MM.1S (cell line): Measurements from ENCODE around the gene CBLB.

Experiments
- DNase-seq: peaks from one replicate; pipeline ENCODE4 v3.0.0-alpha.2; 2015
- H2AFZ ChIP-seq: fragments of 300-600 bp; sonication (generic); 2 replicates; pipeline ENCODE4 v1.6.0; 2016; ENCODE audit warnings: antibody characterized with exemption, low read length
- H3F3A ChIP-seq: fragments of 300-600 bp; sonication (generic); 2 replicates; pipeline ENCODE4 v1.6.1; 2016; ENCODE audit warnings: mild to moderate bottlenecking, antibody characterized with exemption, low read length, moderate library complexity, mixed read lengths; ENCODE audit not compliant: insufficient read depth
- H3K27ac ChIP-seq: fragments of 300-600 bp; sonication (generic); 2 replicates; pipeline ENCODE4 v1.5.1; 2016; ENCODE audit warnings: mild to moderate bottlenecking, low read length
- H3K27me3 ChIP-seq: fragments of 300-600 bp; sonication (generic); replicated peaks from 2 replicates; pipeline ENCODE4 v1.6.0; 2016; ENCODE audit warnings: low read length; ENCODE audit not compliant: insufficient read depth
- H3K36me3 ChIP-seq: fragments of 300-600 bp; sonication (generic); replicated peaks from 2 replicates; pipeline ENCODE4 v1.6.1; 2016; ENCODE audit warnings: mild to moderate bottlenecking, low read length, mixed read lengths; ENCODE audit not compliant: insufficient read depth
- H3K4me1 ChIP-seq: fragments of 300-600 bp; sonication (generic); 2 replicates; pipeline ENCODE4 v1.6.1; 2016; ENCODE audit warnings: low read length, mixed read lengths
- H3K4me2 ChIP-seq: fragments of 300-600 bp; sonication (generic); 2 replicates; pipeline ENCODE4 v1.6.0; 2016; ENCODE audit warnings: low read depth, low read length
- H3K4me3 ChIP-seq: fragments of 300-600 bp; sonication (generic); 2 replicates; pipeline ENCODE4 v1.5.1; 2016; ENCODE audit warnings: low read length, mixed read lengths
- H3K79me2 ChIP-seq: fragments of 300-600 bp; sonication (generic); 2 replicates; pipeline ENCODE4 v1.6.1; 2016; ENCODE audit warnings: mixed run types, low read length, mixed read lengths
- H3K9ac ChIP-seq: fragments of 300-600 bp; sonication (generic); 2 replicates; pipeline ENCODE4 v1.6.1; 2016; ENCODE audit warnings: low read length, mixed read lengths
- H3K9me2 ChIP-seq: fragments of 300-600 bp; sonication (generic); replicated peaks from 2 replicates; pipeline ENCODE4 v1.6.1; 2016; ENCODE audit warnings: mild to moderate bottlenecking, low read length, mixed read lengths; ENCODE audit not compliant: insufficient read depth
- H3K9me3 ChIP-seq: fragments of 300-600 bp; sonication (generic); replicated peaks from 2 replicates; pipeline ENCODE4 v1.6.1; 2016; ENCODE audit warnings: mild to moderate bottlenecking, low read length, mixed read lengths; ENCODE audit not compliant: insufficient read depth
- H4K20me1 ChIP-seq: fragments of 300-600 bp; sonication (generic); 2 replicates; pipeline ENCODE4 v1.6.1; 2016; ENCODE audit warnings: mild to moderate bottlenecking, low read length, moderate library complexity, mixed read lengths; ENCODE audit not compliant: insufficient read depth
- EZH2 ChIP-seq: fragments of 300-600 bp; sonication (generic); optimal IDR thresholded peaks from 2 replicates; pipeline ENCODE3; 2017; ENCODE audit warnings: low read depth, mild to moderate bottlenecking, antibody characterized with exemption, low read length, mixed read lengths
- EZH2phosphoT487 ChIP-seq: fragments of 300-600 bp; sonication (generic); IDR thresholded peaks from 2 replicates; pipeline ENCODE4 v1.6.1; 2018; ENCODE audit warnings: antibody characterized with exemption, low read length
- TF ChIP-seq, protein P1 (sequence below): fragments of 300-600 bp; sonication (generic); IDR thresholded peaks from 2 replicates; pipeline ENCODE4 v1.5.1; 2016; ENCODE audit warnings: antibody characterized with exemption, low read length, mixed read lengths

The CBLB gene

DNA sequence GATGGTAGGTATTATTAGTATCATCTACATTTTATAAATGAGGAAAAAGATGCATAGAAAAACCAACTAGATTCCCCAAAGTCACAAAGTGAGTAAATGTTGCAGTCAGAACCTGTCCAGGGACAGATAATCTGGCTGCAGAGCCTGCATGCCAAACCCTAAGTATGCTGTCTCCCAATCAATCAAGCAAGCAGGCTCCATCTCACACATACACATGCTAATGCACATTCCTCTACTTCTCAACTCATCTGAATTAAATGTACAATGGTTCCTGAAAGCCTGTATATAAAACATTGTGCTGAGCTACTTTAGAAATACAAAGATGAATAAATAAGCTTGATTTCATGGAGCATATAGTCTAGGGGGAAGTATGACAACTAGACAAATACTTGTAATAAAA, 101.0 kb downstream of the CBLB start:
- H3K27ac ChIP-seq: no peak overlapping the region
- no peaks in the 10 kb centered on the region for H3K36me3 ChIP-seq

DNA sequence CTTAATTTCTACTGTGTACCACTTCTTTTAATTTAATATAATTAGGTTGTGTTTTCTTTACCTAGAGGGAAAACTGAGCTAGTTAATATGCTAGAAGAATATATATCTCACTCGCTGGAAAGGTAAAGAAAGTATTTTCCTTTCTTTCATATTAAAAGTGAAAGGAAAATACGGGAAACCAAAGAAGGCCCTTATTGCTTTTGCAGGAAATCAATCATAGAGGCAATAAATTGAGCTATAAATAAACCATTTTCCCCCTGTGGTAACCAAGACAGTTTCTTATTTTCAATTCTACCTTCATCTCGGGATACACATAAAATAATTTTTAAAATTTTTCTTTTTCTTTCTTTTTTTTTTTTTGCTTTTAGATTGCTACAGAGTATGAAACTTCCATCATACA, 101.6 kb downstream of the CBLB start:
- TF ChIP-seq EZH2phosphoT487 (no peak), EZH2 (no peak)
- TF ChIP-seq, protein P1, sequence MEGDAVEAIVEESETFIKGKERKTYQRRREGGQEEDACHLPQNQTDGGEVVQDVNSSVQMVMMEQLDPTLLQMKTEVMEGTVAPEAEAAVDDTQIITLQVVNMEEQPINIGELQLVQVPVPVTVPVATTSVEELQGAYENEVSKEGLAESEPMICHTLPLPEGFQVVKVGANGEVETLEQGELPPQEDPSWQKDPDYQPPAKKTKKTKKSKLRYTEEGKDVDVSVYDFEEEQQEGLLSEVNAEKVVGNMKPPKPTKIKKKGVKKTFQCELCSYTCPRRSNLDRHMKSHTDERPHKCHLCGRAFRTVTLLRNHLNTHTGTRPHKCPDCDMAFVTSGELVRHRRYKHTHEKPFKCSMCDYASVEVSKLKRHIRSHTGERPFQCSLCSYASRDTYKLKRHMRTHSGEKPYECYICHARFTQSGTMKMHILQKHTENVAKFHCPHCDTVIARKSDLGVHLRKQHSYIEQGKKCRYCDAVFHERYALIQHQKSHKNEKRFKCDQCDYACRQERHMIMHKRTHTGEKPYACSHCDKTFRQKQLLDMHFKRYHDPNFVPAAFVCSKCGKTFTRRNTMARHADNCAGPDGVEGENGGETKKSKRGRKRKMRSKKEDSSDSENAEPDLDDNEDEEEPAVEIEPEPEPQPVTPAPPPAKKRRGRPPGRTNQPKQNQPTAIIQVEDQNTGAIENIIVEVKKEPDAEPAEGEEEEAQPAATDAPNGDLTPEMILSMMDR: no peak
- H3K9ac ChIP-seq: no peak overlapping the region
- no peaks in the 10 kb centered on the region for H4K20me1 ChIP-seq
- H3K4me1 ChIP-seq: no peaks in the 10 kb centered on the region
- no peaks in the 10 kb centered on the region for H3K36me3 ChIP-seq
- H3K4me3 ChIP-seq: no peak overlapping the region
- no peaks in the 10 kb centered on the region for H3K79me2 ChIP-seq
- H3K4me2 ChIP-seq: no peak overlapping the region
- no peaks in the 10 kb centered on the region for H3K27me3 ChIP-seq
- DNase-seq: no peak
- no peak overlapping the region for H3K27ac ChIP-seq
- H2AFZ ChIP-seq: no peak overlapping the region
- no peaks in the 10 kb centered on the region for H3K9me3 ChIP-seq
- no peaks in the 10 kb centered on the region for H3F3A ChIP-seq
- H3K9me2 ChIP-seq: no peaks in the 10 kb centered on the region

More for the DNA sequence above, 101.0 kb downstream of the CBLB start:
- no peak overlapping the region for H3K4me3 ChIP-seq
- no peak for DNase-seq
- TF ChIP-seq, protein P1: no peak
- TF ChIP-seq EZH2phosphoT487 (no peak), EZH2 (no peak)
- no peaks in the 10 kb centered on the region for H3K4me1 ChIP-seq
- no peaks in the 10 kb centered on the region for H3K27me3 ChIP-seq
- no peak overlapping the region for H2AFZ ChIP-seq
- H3F3A ChIP-seq: no peaks in the 10 kb centered on the region
- no peak overlapping the region for H3K9ac ChIP-seq
- H3K4me2 ChIP-seq: no peak overlapping the region
- no peaks in the 10 kb centered on the region for H4K20me1 ChIP-seq
- no peaks in the 10 kb centered on the region for H3K79me2 ChIP-seq
- no peaks in the 10 kb centered on the region for H3K9me3 ChIP-seq
- no peaks in the 10 kb centered on the region for H3K9me2 ChIP-seq

DNA sequence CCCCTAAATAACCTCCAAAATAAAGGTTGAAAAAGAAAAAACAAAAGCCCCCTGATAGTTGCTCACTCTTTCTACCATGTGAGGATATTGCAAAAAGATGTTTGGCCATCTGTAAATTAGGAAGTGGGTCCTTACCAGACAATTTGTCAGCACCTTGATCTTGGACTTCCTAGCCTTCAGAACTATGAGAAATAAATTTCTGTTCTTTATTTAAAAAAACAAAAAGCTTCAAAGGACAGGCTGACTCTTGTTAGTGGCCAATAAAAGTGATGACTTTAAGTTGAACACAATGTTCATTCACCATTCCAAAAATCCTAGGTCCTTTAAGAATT, 103.5 kb downstream of the CBLB start:
- no peaks in the 10 kb centered on the region for H4K20me1 ChIP-seq
- H3K9ac ChIP-seq: no peak overlapping the region
- H3F3A ChIP-seq: no peaks in the 10 kb centered on the region
- DNase-seq: no peak
- no peak overlapping the region for H3K27ac ChIP-seq
- no peaks in the 10 kb centered on the region for H3K27me3 ChIP-seq
- H3K9me2 ChIP-seq: no peaks in the 10 kb centered on the region
- no peak overlapping the region for H3K4me3 ChIP-seq
- no peak overlapping the region for H2AFZ ChIP-seq
- H3K4me1 ChIP-seq: no peaks in the 10 kb centered on the region
- H3K79me2 ChIP-seq: no peaks in the 10 kb centered on the region
- H3K36me3 ChIP-seq: no peaks in the 10 kb centered on the region
- no peak overlapping the region for H3K4me2 ChIP-seq
- H3K9me3 ChIP-seq: no peaks in the 10 kb centered on the region
- no peak for TF ChIP-seq EZH2phosphoT487

DNA sequence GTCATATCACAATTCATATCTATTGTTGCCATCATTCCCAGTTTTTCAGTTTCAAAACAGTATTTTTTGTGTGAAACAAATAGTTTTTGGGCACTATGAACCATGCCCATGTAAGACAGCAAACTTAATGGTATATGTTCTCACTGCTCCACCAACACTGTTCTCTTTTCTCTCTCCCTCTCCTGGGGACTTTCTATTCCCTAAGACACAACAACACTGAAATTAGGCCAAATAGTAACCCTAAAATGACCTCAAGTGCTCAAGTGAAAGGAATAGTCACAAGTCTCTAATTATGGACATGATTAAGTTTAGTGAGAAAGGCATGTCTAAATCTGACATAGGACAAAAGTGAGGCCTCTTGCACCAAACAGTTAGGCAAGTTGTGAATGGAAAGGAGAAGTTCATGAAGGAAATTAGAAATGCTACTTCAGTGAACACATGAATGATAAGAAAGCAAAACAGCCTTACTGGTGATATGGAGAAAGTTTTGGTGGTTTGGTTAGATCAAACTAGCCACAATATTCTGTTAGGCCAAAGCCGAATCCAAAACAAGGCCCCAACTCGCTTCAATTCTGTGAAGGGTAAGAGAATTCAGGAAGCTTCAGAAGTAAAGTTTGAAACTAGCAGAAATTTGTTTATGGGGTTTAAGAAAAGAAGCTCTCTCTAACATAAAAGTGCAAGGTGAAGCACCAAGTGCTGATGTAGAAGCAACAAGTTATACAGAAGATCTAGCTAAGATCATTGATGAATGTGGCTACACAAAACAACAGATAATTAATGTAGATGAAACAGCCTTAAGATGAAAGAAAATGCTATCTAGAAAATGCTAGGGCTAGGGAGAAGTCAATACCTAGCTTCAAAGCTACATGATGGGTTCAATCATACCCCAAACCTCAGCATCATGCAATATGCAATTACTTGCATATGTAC, 104.2 kb downstream of the CBLB start:
- H3K36me3 ChIP-seq: no peaks in the 10 kb centered on the region
- no peaks in the 10 kb centered on the region for H4K20me1 ChIP-seq
- H3K27me3 ChIP-seq: no peaks in the 10 kb centered on the region
- no peaks in the 10 kb centered on the region for H3K9me2 ChIP-seq
- H3K79me2 ChIP-seq: no peaks in the 10 kb centered on the region
- H3F3A ChIP-seq: no peaks in the 10 kb centered on the region
- H2AFZ ChIP-seq: no peak overlapping the region
- no peak overlapping the region for H3K4me3 ChIP-seq
- TF ChIP-seq EZH2phosphoT487 (no peak), EZH2 (no peak)
- TF ChIP-seq, protein P1: no peak
- no peak overlapping the region for H3K27ac ChIP-seq
- H3K4me2 ChIP-seq: no peak overlapping the region
- no peaks in the 10 kb centered on the region for H3K9me3 ChIP-seq
- no peaks in the 10 kb centered on the region for H3K4me1 ChIP-seq
- DNase-seq: no peak
- no peak overlapping the region for H3K9ac ChIP-seq
